Measurements from ENCODE around the gene TIGD4. TPM values are rescaled to one million over a fixed set of nuclear protein-coding genes. Genes with fewer than 3 reads are reported as not detected.

TIGD4 gene
- total RNA-seq: 0.19 TPM in 1 of 2 replicates, not detected in the other

GRCh38 chr4:152779513-152780266, at the start of gene TIGD4, which contains the start of gene ARFIP1:
TIGD4 (minus strand) TSS chr4:152779730; CDS start chr4:152771004, 8,726 bp downstream.
ARFIP1 (plus strand) TSS chr4:152779954; CDS start chr4:152829634, 49,680 bp downstream.
- DNase-seq (ENCODE audit: extremely low read depth, low read depth, low spot score): peak; percentile 58

DNA sequence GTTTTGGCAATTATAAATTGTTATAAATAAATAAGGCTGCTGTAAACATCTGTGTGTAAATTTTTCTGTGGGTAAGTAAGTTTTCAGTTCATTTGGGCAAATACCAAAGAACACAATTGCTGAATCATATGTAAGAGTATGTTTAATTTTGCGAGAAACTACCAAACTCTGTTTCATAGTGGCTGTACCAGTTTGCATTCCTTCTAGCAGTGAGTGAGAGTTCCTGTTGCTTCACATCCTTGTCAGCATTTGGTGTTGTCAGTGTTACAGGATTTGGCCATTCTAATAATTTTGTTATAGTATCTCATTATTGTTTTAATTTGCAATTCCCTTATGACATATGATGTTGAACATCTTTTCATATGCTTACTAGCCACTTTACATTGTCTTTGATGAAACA, 48.6 kb upstream of the TIGD4 start:
- DNase-seq (ENCODE audit: extremely low read depth, low read depth, low spot score): no peak

GRCh38 chr4:152825336-152825735, 45.8 kb upstream of the TIGD4 start:
- DNase-seq (ENCODE audit: extremely low read depth, low read depth, low spot score): no peak

- no peak for DNase-seq (ENCODE audit: extremely low read depth, low read depth, low spot score)
Measured at GRCh38 chr4:152824561-152824960, 45.0 kb upstream of the TIGD4 start.

- no peak for DNase-seq (ENCODE audit: extremely low read depth, low read depth, low spot score)
Measured at GRCh38 chr4:152822323-152822722, 42.8 kb upstream of the TIGD4 start.

GRCh38 chr4:152820073-152820472, 40.5 kb upstream of the TIGD4 start:
- no peak for DNase-seq (ENCODE audit: extremely low read depth, low read depth, low spot score)

DNA sequence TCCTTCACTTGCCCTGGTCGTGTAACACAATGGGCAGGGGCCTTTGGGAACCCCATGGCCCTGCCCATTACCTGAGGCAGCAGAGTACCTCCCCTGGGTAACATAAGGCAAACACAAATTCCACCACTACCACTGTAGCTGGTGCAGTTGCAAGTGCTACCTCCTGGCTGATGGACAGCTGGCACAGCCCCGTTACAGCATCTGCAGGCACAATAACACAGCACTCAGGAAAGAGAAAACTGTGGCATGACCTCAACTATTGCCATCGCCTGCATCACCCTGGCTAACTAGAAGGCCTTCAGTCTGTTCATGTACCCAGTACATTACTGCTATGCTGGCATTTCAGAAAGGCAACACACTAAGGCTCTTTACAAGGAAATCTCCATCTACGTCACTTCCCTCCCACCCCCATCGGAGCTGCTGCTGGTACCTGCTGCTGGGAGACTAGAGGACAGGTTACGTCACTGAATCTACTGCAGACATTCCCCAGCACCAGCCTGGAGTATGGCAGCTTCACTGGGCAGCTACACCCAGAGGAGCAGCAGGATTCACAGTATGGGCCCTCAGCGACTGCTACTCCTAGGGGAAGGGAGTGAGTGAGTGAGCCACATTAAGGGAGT, 39.6 kb upstream of the TIGD4 start:
- DNase-seq (ENCODE audit: extremely low read depth, low read depth, low spot score): no peak

GRCh38 chr4:152817331-152817730, 37.8 kb upstream of the TIGD4 start:
- no peak for DNase-seq (ENCODE audit: extremely low read depth, low read depth, low spot score)

DNA sequence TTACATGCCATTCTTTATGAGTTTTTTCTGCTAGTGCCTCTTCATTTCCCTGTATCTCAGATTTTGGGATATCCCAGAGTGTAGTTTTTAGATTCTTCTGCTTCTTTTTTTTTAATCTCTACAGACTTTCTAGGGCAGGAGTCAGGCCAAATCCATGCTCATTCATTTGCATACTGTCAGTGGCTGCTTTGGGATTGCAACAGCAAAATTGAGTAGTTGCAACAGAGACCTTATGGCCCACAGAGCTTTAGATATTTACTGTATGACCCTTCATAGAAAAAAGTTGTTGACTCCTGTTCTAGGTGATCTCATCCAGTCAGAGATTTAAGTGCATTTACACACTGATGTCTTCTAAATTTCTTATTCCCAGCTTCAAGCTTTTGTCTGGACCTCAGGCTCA, 35.5 kb upstream of the TIGD4 start:
- no peak for DNase-seq (ENCODE audit: extremely low read depth, low read depth, low spot score)

- no peak for DNase-seq (ENCODE audit: extremely low read depth, low read depth, low spot score)
Measured at GRCh38 chr4:152810715-152811287, 31.3 kb upstream of the TIGD4 start.

GRCh38 chr4:152808670-152809069, 29.1 kb upstream of the TIGD4 start:
- no peak for DNase-seq (ENCODE audit: extremely low read depth, low read depth, low spot score)

GRCh38 chr4:152807294-152807829, 27.8 kb upstream of the TIGD4 start:
- DNase-seq (ENCODE audit: extremely low read depth, low read depth, low spot score): no peak

DNA sequence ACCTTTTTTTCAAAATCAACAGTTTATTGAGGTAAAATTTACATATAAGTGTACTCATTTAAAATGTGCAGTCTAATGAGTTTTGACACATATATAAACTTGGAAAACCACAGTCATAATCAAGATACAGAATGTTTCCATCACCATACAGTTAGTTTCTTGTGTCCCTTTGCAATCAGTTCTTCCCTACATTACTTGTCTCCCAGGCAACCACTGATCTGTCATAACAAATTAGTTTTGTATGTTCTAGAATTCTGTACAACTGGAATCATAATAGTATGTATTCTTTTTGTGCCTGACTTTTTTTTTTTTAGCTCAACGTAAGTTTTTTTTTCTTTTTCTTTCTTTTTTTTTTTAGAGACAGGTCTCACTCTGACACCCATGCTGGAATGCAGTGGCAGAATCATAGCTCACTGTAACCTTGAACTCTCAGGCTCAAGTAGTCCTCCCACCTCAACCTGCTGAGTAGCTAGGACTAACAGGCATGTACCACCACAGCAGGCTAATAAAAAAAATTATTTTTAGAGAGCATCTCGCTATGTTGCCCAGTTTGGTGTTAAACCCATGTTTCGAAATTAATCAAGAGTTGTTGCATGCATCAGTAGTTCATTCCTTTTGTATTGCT, 27.1 kb upstream of the TIGD4 start:
- DNase-seq (ENCODE audit: extremely low read depth, low read depth, low spot score): no peak

- DNase-seq (ENCODE audit: extremely low read depth, low read depth, low spot score): no peak
Measured at GRCh38 chr4:152805818-152806217, 26.3 kb upstream of the TIGD4 start.

DNA sequence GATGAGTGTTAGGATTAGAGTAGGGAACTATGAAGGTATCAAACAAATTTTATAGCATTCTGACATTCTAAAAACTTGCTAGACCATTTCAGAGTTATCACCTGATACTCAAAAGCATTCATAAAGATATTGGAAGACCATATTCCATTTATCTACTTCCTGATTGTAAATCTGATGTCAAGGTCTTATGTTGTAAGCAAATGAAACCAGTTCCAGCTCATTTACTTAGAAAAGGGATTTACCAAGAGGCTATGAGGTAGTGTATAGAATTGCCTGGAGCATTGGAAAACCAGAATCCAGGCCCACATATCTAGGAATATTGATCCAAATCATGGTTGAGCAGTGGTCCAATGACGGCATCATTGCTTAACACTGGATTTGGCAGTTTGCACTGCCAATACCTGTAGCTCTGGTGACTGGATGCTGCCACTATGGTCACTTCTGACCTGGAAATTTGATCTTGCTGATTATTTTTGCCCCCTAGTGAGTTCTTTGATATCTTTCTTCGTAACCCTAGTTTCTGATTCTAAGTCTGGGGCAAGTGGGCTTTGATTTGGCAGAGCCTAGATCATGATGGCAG, 25.6 kb upstream of the TIGD4 start:
- DNase-seq (ENCODE audit: extremely low read depth, low read depth, low spot score): no peak

- DNase-seq (ENCODE audit: extremely low read depth, low read depth, low spot score): no peak
Measured at GRCh38 chr4:152803541-152803940, 24.0 kb upstream of the TIGD4 start.

DNA sequence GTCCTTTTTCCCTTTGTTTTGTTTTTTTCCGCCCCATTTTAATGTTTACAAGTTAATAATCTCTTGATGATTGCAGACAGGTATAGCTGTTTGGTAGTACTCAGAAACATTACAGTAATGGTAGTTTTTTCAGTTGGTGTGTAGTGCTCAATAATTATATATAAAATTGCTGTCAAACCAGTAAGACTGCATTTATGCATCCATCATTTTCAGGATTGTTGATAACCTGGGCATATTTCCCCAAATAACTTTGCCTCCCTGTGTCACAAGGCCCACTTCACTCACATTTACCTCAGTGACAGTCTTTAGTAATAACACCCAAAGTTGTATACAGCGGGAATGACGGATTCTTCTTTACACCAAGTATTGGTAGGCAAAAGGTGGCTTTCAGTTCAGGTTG, 16.4 kb upstream of the TIGD4 start:
- DNase-seq (ENCODE audit: extremely low read depth, low read depth, low spot score): no peak

- no peak for DNase-seq (ENCODE audit: extremely low read depth, low read depth, low spot score)
Measured at GRCh38 chr4:152786627-152787026, 7.1 kb upstream of the TIGD4 start.

DNA sequence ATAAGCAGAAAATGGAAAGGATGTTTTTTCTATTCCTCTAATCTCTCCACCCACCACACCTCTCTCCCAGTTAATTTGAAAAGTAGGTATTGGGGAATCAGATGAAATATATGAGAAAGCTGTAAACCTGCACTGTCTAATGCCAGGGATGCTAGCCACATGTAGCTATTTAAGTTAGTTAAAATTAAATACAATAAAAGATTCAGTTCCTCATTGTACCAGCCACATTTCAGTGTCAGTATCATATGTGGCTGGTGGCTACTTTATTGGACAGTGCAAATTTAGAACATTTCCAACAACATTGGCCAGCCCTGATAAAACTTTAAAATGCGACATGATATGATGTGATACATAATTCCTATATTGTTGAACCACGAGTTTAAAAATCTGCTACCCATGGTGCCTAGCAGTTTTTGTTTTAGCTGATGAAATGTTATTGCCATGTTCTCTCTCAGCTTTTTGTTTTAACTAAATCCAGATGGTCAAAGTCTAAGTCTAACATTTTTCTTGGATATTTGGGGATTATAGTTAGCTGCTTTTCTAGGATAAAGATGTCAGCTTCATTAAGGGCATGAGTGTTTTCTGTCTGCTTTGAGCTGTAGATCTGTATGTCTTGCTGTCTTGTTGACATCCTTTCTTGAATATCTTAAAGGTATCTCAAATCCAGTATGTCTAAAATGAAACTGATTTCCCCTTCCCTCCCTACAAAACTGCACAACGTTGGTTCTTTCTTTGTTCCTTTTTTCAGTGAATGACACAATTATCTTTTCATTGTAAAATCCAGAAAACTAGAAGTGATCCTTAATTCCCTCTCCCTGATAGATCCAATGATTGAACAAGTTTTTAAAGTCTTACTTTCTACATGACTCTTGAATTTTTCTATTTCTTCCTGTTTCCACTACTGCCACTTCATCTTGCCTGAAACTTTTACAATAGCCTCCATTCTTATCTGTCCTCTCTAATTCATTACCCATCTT, 6.4 kb upstream of the TIGD4 start:
- DNase-seq (ENCODE audit: extremely low read depth, low read depth, low spot score): no peak

All from glomerular endothelial cell (primary cell).